Activated CD8-positive, alpha-beta T cell treated with anti-CD3 and anti-CD28 coated beads for 36 hours (primary cell): ENCODE results near the gene GBF1. TPM values are rescaled to one million over a fixed set of nuclear protein-coding genes. Genes with fewer than 3 reads are reported as not detected.
A peak's percentile ranks its signal among the peaks of the same experiment; 100 is the strongest.

ENCODE experiments used
- ATAC-seq: fragments of 200-7000 bp; cut with Tn5 transposase; one replicate; pipeline ENCODE4 v1.10.0; 2021; ENCODE audit warnings: mild to moderate bottlenecking, moderate library complexity
- CTCF ChIA-PET: fragments of 350-600 bp; sonication (Branson Sonifier 250); formaldehyde crosslinking; loops from one replicate; lab custom pipeline; 2021; ENCODE audit warnings: antibody characterized with exemption; lab: Charles Lee
- POLR2A ChIA-PET: fragments of 350-600 bp; sonication (Branson Sonifier 250); formaldehyde crosslinking; loops from one replicate; lab custom pipeline; 2021; ENCODE audit warnings: antibody characterized with exemption; lab: Charles Lee
- DNase-seq: peaks from one replicate; pipeline ENCODE4 v3.0.0-alpha.2; 2020
- H3K27ac Mint-ChIP-seq: one replicate; pipeline ENCODE4 v1.8.0; 2021; ENCODE audit warnings: mild to moderate bottlenecking, mixed read lengths
- H3K27me3 Mint-ChIP-seq: one replicate; pipeline ENCODE4 v1.8.0; 2021; ENCODE audit warnings: mixed read lengths
- H3K36me3 Mint-ChIP-seq: one replicate; pipeline ENCODE4 v1.8.0; 2021; ENCODE audit warnings: low read depth, mixed read lengths
- H3K4me1 Mint-ChIP-seq: one replicate; pipeline ENCODE4 v1.8.0; 2021; ENCODE audit warnings: low read depth, mixed read lengths
- H3K4me3 Mint-ChIP-seq: one replicate; pipeline ENCODE4 v1.8.0; 2021; ENCODE audit warnings: mild to moderate bottlenecking, moderate library complexity, mixed read lengths
- H3K9me3 Mint-ChIP-seq: one replicate; pipeline ENCODE4 v1.8.0; 2021; ENCODE audit warnings: mixed read lengths
- intact Hi-C: fragments of 100-400 bp; cut with micrococcal nuclease; formaldehyde crosslinking; loops from one replicate; pipeline ENCODE4 v1.10.0; 2022
- total RNA-seq, 2 experiments: library from RNA; stranded (reverse); gene quantifications; one replicate each; pipeline ENCODE4 v1.2.3, GENCODE V29; 2021
- TF ChIP-seq, protein P1 (sequence below): fragments of 200-600 bp; IDR thresholded peaks from one replicate; pipeline ENCODE4 v1.8.0; 2022; ENCODE audit warnings: antibody characterized with exemption, mild to moderate bottlenecking

The GBF1 gene
- total RNA-seq, 2 experiments from 2014 or later, result 25.4 to 28.2 TPM

DNA sequence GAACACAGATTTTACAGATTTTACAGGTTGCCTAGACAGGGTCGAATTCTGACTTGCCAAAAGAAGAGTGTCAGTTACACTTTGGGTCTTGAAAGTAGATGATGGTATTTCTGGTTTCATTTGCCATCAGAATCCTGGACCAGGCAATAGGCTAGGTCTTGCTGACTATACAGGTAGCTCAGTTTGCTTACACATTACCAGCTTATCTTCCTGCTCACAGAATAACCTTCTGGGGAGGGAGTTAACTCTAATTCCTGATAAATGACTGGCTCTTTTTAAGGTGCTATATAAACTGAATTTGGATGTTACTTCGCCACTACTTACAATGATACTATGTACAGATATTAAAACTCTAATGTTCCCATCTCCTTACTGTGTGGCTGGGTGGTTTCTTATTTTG lies 39.8 kb downstream of the GBF1 start:
- Mint-ChIP-seq H3K27ac (no peak overlapping the region), H3K27me3 (no peaks in the 10 kb centered on the region), H3K4me1 (peaks cover 68% of the 10 kb centered on the region), H3K9me3 (no peaks in the 10 kb centered on the region), H3K4me3 (no peak overlapping the region), H3K36me3 (peaks cover 10% of the 10 kb centered on the region)
- TF ChIP-seq, protein P1, sequence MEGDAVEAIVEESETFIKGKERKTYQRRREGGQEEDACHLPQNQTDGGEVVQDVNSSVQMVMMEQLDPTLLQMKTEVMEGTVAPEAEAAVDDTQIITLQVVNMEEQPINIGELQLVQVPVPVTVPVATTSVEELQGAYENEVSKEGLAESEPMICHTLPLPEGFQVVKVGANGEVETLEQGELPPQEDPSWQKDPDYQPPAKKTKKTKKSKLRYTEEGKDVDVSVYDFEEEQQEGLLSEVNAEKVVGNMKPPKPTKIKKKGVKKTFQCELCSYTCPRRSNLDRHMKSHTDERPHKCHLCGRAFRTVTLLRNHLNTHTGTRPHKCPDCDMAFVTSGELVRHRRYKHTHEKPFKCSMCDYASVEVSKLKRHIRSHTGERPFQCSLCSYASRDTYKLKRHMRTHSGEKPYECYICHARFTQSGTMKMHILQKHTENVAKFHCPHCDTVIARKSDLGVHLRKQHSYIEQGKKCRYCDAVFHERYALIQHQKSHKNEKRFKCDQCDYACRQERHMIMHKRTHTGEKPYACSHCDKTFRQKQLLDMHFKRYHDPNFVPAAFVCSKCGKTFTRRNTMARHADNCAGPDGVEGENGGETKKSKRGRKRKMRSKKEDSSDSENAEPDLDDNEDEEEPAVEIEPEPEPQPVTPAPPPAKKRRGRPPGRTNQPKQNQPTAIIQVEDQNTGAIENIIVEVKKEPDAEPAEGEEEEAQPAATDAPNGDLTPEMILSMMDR, result no peak
- ChIA-PET CTCF (interaction anchor here (0.9 to 3.1 kb wide), 7 partner anchors 17 to 299 kb away, joined by 3 to 17 read pairs (median 4); no protein-coding TSS in a partner anchor), POLR2A (no interaction called here)
- DNase-seq, result no peak
- intact Hi-C loops, result no loop called here
- ATAC-seq, result no peak

DNA sequence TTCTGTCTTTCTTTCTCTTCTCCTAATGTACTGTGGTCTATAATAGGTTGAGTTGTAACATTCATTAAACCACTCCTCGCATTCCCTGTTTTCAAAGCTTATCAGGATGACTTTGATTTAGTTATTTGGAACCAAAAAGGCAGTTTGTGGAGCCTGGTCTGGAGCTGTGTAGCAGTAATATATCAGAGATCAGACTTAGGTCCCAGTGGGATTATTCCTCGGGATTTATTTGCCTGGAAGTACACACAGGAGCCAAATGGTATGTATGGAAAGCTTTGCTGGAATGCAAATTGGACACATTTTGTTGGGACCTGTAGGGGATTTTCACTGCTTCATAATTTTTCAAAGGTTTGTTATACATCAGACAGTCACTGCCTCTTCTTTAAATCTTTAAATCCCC lies 40.9 kb downstream of the GBF1 start:
- ATAC-seq (no peak), DNase-seq (no peak)
- Mint-ChIP-seq H3K27me3 (no peaks in the 10 kb centered on the region), H3K36me3 (peaks cover 10% of the 10 kb centered on the region), H3K4me3 (no peak overlapping the region), H3K27ac (no peak overlapping the region), H3K9me3 (no peaks in the 10 kb centered on the region), H3K4me1 (peaks cover 62% of the 10 kb centered on the region)
- ChIA-PET CTCF (interaction anchor here (0.9 to 1.1 kb wide), 3 partner anchors 12 to 298 kb away, joined by 3 to 4 read pairs (median 3); no protein-coding TSS in a partner anchor), POLR2A (interaction anchor here (0.5 to 1.5 kb wide), 2 partner anchors 9 to 892 kb away, joined by 3 to 4 read pairs; no protein-coding TSS in a partner anchor)
- TF ChIP-seq, protein P1, result no peak
- intact Hi-C loops, result no loop called here

DNA sequence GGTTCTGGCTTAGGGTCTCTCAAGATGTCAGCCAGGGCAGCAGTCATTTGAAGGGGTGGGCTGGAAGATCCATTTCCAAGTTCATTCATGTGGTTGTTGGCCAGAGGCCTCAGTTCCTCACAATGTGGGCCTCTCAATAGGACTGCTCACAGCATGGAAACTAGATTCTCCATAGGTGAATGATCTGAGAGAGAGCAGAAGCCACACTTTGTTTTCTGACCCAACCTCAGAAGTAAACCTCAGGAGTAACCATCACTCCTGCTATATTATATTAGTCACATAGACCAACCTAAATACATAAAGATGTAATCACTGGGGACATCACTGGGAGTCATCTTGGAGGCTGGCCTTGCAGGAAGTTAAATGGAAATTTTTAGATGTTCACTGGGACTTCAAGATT lies 42.2 kb downstream of the GBF1 start:
- ATAC-seq, result peak; percentile 56
- POLR2A ChIA-PET, result interaction anchor here (1.5 kb wide), 1 partner anchor 10 kb away, joined by 4 read pairs; no protein-coding TSS in a partner anchor
- H3K9me3 Mint-ChIP-seq, result no peaks in the 10 kb centered on the region
- intact Hi-C loops, result no loop called here
- H3K4me1 Mint-ChIP-seq, result peaks cover 65% of the 10 kb centered on the region
- H3K4me3 Mint-ChIP-seq, result no peak overlapping the region
- TF ChIP-seq, protein P1, result no peak
- no peaks in the 10 kb centered on the region for H3K27me3 Mint-ChIP-seq
- peak overlapping the region; percentile 55 for H3K27ac Mint-ChIP-seq
- CTCF ChIA-PET, result interaction anchor here (1.0 kb wide), 1 partner anchor 65 kb away, joined by 3 read pairs; no protein-coding TSS in a partner anchor
- H3K36me3 Mint-ChIP-seq, result peaks cover 10% of the 10 kb centered on the region
- DNase-seq, result no peak

DNA sequence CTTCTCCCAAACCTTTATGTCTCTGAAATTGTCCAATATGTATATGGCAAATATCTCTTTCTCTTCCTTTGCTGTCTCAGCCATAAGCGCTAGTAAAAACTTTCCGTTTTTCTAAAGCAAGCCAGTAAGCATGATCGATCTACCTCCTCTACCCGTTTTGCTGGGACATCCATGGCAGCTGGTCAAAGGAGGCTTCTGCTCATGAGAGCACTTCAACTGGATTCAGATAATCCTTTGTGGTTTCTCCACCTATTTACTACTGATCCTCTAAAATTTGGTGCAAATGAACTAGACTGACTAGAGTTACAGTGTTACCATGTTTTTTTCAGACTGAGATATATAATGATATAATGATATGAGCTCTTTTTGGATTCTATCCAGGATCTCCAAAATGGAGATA lies 42.7 kb downstream of the GBF1 start:
- no peaks in the 10 kb centered on the region for H3K27me3 Mint-ChIP-seq
- POLR2A ChIA-PET, result interaction anchor here (1.5 kb wide), 1 partner anchor 11 kb away, joined by 4 read pairs; no protein-coding TSS in a partner anchor
- H3K9me3 Mint-ChIP-seq, result no peaks in the 10 kb centered on the region
- no peak overlapping the region for H3K4me3 Mint-ChIP-seq
- TF ChIP-seq, protein P1, result no peak
- H3K4me1 Mint-ChIP-seq, result peaks cover 60% of the 10 kb centered on the region
- no peak overlapping the region for H3K27ac Mint-ChIP-seq
- DNase-seq (no peak), ATAC-seq (no peak)
- peaks cover 10% of the 10 kb centered on the region for H3K36me3 Mint-ChIP-seq
- intact Hi-C loops, result no loop called here
- CTCF ChIA-PET, result no interaction called here

DNA sequence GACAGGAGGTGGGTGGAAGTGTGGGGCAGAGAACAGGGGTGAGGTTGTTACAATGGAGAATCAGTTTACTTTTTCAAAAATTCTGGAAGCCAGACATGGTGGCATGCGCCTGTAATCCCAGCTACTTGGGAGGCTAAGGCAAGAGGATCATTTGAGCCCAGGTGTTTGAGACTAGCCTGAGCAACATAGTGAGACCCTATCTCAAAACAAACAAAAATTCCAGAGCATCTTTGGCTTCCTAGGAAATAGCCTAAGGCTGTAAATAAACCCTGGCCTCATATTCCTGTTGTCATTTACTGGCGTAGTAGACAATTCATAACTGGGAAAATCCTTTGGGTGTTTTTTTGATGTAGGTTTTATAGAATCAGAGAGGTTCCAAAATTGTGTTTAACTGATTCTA lies 44.0 kb downstream of the GBF1 start:
- ChIA-PET CTCF (interaction anchor here (3.3 kb wide), 1 partner anchor 59 kb away, joined by 19 read pairs; no protein-coding TSS in a partner anchor), POLR2A (no interaction called here)
- TF ChIP-seq, protein P1, result no peak
- Mint-ChIP-seq H3K4me3 (no peak overlapping the region), H3K9me3 (no peaks in the 10 kb centered on the region), H3K27ac (peak overlapping the region; percentile 52), H3K36me3 (peaks cover 10% of the 10 kb centered on the region), H3K4me1 (peaks cover 47% of the 10 kb centered on the region), H3K27me3 (no peaks in the 10 kb centered on the region)
- ATAC-seq (no peak), DNase-seq (no peak)
- intact Hi-C loops, result no loop called here
